Activated CD4-positive, alpha-beta T cell treated with anti-CD3 and anti-CD28 coated beads, Interleukin-2, Interleukin-4, amounts not matched to agents 100 ng/mL and 50 ng/mL, durations not matched to agents 16 hours and 8 hours (primary cell): ENCODE measurements around the gene STPG2.
A peak's percentile ranks its signal among the peaks of the same experiment; 100 is the strongest.

Source experiments
- DNase-seq: peaks from one replicate; pipeline ENCODE4 v3.0.0-alpha.2; 2020; ENCODE audit warnings: low spot score

Gene STPG2

GRCh38 chr4:98143001-98143899 is at the start of gene STPG2:
STPG2 (minus strand) TSS chr4:98143476.
- DNase-seq, result peak; percentile 94

DNA sequence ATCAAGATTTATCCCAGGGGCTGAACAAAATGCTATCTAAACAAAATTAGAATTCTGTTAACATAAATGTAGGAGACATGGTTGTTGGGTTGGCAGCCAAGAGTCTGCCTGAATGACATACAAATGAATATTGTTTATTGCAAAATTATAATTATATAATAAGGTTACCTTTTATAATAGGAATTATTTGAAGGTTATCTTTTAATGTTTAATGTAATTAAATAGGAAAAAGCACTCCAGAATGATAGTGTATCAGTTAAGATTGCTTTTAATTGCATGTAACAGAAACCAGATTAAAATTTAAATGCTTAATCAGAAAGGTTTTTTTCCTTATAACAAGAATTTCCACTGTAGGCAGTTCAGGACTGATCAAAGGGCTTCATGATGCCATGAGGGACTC is 42.0 kb upstream of the STPG2 start:
- DNase-seq, result no peak

DNA sequence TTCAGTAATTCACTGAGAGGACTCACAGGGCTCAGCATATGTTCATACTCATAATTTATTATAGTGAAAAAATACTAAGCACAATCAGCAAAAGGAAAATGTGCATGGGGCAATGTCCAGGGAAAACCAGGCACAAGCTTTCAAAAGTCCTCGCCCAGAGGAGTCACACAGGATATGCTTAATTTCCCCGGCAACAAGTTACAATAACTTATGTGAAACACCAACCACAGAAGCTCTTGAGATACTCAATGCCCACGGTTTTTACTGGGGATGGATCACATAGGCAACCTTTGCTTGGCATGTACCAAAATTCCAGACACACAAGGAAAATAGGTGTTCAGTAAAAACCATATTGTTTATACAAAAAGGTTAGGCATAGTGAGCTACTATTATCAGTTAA is 38.5 kb upstream of the STPG2 start:
- no peak for DNase-seq

- DNase-seq, result no peak
These were observed 36.7 kb upstream of the STPG2 start for GRCh38 chr4:98179951-98180350.

- DNase-seq, result no peak
These were observed 33.3 kb upstream of the STPG2 start for GRCh38 chr4:98176531-98176930.

- DNase-seq, result no peak
These were observed 26.8 kb upstream of the STPG2 start for GRCh38 chr4:98170035-98170434.

DNA sequence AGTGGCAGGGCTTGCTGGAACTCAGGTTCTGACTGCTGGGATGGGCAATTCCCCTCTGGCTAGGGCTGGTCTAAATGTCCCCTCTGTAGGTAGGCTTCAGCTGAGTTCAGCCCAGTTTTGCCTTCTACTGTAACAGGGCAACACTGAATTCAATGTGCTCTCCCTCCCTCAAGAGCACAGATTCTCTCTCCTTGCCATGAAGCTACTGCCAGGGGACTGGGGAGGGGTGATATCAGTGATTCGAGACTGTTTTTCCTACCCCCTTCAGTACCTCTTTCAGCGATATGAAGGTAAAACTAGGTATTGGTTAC is 23.4 kb upstream of the STPG2 start:
- DNase-seq, result no peak

GRCh38 chr4:98166025-98166730 is 22.9 kb upstream of the STPG2 start:
- no peak for DNase-seq

GRCh38 chr4:98162696-98163095 is 19.4 kb upstream of the STPG2 start:
- no peak for DNase-seq

DNA sequence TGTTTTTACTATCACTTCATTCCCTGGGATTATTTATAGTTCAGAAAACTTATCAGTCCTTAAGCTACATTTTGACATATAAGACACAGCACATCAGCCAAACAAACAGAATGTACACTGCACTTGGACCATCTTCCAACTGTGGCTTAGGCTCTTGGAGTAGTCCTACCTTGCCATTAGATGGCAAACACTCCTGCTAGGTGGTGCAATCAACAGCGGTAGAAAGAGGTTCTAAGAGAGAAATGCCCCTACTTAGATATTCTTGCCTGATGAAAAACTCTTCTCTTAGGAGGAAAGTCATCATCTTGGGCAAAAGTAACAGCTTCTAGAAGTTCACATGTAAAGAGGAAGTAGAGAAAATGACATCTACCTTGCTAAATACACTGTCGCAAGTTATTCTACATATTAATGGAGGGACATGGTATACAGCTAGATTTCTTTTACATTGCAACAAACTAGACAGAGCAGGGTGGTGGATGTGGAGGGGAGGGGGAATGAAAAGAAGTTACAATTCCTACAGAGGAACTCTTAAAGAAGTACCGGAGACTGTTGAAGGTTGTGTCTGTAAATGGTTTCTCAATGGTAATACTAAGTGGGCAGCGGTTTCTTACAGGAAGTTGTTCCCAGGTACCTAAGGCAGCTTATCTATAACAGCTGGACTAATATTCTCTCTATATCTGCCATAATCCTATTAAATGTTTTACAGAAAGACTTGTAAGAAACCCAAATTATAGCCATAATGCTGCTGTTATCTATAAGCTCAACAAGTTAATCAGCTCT is 8.1 kb upstream of the STPG2 start:
- no peak for DNase-seq

- no peak for DNase-seq
These were observed 7.0 kb upstream of the STPG2 start for GRCh38 chr4:98150092-98150761.

GRCh38 chr4:98148856-98149255 is 5.6 kb upstream of the STPG2 start:
- peak; percentile 15 for DNase-seq

GRCh38 chr4:98126141-98126540 is 17.1 kb downstream of the STPG2 start:
- no peak for DNase-seq

- no peak for DNase-seq
These were observed 17.7 kb downstream of the STPG2 start for GRCh38 chr4:98125585-98125984.

GRCh38 chr4:98117363-98117762 is 25.9 kb downstream of the STPG2 start:
- no peak for DNase-seq

DNA sequence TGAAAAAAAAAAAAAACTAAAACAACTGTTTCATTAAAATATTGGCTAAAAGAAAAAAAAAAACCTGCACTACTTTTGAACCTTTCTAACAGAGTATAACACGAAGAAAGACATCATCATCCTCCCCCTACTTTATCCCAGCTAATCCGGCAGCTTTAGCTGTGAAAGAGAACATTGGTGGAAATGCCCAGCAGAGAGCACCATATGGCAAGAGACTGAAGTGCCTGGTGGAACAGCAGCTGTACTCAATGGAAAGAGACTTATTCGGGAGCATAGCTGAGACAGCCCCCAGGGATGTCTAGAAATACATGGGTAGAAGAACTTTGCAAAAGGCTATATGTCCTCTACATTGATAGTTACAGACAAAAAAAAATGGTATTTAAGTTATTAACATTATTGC is 30.3 kb downstream of the STPG2 start:
- DNase-seq, result no peak

DNA sequence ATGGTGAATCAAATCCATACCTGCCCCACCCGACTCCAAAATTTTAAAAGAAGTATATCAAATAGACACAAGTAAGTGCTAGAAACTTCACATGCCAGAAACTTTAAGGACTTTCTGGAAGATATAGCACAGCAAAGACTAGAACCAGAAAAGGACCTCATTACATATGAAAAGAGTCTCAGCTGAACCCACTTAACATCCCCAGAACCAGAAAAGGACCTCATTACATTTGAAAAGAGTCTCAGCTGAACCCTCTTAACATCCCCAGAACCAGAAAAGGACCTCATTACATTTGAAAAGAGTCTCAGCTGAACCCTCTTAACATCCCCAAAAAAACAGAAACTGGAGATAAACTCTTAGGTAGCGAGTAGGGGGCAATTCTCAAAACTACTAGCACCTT is 32.3 kb downstream of the STPG2 start:
- DNase-seq, result no peak

- DNase-seq, result no peak
These were observed 33.1 kb downstream of the STPG2 start for GRCh38 chr4:98110214-98110613.

GRCh38 chr4:98102660-98103059 is 40.6 kb downstream of the STPG2 start:
- no peak for DNase-seq

DNA sequence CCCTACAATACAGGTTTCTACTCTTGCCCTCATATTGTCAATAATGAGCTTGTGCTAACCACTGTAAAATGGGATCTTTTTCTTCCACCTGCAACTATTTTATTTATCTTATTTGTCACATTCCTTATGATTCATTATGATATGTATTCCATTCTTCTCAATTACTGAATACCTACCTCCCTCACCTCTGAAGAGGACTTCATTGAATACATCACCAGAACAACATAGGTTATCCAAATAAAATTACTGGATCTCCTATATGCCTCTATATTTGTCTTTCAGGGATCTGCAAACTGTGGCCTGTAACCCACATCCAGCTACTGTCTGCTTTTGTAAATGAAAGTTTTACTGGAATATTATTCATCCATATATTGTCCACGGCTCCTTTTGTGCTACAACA is 41.3 kb downstream of the STPG2 start:
- no peak for DNase-seq

DNA sequence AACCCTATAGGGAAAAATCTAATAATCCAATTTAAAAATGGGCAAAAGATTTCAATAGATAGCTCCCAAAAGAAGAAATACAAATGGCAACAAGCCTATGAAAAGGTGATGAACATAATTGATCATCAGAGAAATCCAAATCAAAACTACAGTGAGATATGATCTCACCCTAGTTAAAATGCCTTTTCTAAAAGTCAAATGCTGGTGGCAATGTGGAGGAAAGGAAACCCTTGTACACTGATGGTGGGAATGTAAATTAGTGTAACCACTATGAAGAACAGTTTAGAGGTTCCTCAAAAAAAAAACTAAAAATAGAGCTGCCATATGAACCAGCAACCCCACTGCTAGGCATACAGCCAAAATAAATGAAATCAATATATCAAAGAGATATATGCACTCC is 44.5 kb downstream of the STPG2 start:
- no peak for DNase-seq

- DNase-seq, result no peak
These were observed 49.2 kb downstream of the STPG2 start for GRCh38 chr4:98094118-98094517.
